GM19240 (cell line): ENCODE data around the gene MEG3.

Source experiments
- DNase-seq: peaks from one replicate; pipeline ENCODE4 v3.0.0; 2011; ENCODE audit warnings: low spot score; ENCODE audit not compliant: insufficient read length

The MEG3 gene

DNA sequence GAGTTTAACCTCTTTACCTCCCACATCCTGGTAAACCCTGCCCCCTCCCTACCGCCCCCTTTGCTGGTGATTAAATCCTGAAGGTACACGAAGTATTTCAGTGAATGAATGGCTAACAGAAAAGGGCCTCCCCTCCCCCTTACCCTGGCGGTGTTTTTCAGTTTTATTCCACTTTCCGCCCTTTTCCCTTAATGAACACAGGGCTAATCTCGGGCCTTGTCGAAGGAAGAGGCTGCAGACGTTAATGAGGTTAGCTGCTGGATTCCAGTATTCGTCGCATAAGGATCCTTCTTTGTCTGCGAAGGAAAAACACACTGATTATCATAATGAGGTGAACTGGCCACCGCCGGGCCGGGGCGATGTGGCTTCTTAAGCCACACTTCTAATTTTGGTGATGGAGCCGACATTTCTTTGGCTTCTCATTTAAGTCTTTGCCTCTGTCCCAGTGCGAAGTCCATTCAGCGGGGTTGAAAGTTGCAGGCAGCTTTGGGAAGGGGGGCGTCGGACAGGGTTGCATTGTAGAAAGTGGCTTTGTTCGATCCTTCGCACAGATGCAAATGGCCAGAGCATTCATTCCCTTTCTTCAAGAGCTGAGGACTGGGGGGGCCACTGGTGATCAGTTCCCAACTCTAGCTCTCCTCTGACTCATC lies 6.5 kb downstream of the MEG3 start:
- DNase-seq: no peak

DNA sequence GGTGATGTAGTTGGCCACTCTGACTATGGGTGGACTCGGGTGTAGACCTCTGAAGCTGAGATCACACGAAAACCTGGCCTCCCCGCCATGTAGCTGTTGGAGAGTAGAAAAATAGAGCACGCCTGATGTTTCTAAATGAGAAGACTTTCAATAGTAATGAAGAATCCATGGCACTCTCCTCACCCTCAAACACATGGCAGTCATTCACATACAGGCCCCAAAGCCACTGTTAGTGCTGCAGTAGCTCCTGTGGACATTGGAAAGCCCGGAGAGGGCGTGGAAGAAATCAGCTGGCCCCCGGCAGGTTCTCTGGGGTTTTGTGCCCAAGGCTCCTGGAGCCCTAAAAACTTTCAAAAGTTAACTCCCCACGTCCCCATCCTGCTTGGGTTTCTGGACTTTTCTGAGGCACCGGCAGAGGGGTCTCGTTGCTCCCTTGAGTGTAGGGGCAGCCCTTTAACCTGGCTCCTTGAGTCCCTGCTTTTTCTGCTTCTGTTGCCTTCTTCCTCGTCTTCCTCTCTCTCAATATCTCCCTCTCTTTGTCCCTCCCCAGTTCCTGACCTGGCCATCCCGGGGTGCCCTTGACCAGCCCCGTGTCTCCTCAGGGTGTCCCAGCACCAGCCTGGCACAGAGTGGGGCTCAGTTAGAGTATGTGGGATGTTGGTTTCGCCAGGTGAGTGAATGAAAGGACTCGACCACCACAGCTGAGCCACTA lies 8.3 kb downstream of the MEG3 start:
- no peak for DNase-seq

DNA sequence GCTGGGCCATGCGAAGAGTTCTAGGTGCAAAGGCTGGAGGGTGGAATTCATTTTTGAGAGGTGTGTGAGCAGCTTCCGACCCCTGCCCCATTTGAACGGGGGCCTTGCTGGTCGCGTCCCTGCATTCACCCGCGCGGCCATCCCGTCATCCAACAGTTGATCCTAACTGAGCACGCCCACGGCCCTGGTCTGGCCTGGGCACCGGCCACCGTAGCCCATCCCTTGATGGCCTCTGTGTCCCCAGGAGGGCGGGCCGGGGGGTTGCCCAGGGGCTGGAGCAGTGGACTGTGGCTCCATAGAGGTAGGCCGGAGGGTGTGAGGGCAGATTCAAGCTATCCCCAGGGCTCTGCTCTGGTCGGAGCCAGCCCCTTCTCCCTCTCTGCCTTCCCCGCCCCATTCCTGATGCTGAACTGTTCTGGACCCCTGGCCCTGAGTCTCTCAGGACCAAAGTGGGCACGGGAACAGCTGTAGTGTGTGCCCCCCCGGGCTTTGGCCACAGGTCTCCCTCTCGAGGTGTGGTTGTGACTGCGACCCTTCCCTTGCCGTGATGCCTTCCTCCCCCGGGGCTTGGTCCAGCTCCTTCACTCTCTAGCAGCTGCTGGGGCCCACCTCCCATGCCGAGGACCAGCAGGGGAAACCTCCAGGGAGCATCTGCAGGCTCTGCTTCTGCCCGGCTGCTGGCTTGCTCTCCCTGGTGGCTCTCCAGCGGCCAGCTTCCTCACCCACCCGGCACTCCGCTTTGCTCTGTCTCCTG lies 9.1 kb downstream of the MEG3 start:
- no peak for DNase-seq

DNA sequence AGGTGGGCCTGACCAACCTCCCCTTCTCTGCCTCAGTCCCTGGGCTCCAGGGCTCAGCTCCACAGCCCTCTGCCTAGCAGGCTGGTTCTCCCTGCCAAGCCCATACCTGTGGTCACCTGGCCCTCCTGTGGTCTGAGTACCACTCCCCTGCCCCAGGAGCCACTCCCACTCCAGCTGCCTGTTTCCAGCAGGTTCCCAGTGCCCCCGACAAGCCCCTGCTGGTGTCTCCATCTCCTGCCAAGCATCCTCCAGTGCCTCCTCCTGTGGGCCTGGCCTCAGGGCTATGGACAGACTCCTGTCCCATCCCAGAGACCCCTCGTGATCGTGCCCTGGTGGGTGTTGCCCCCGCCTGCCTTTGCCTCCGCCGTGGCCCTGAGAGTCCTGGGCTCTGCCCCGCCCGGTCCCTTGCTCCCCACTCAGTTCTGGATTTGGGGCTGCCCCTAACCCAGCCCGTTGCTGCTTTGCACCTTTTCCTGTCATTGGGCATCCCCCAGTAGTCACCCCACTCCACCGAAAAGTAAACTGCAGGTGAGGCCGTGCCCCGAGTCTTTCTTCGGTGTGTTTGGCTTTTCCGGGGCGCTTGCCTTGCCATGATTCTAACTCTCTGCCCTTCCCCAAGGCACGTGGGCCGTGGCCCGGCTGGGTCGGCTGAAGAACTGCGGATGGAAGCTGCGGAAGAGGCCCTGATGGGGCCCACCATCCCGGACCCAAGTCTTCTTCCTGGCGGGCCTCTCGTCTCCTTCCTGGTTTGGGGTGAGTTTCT lies 9.8 kb downstream of the MEG3 start:
- no peak for DNase-seq

DNA sequence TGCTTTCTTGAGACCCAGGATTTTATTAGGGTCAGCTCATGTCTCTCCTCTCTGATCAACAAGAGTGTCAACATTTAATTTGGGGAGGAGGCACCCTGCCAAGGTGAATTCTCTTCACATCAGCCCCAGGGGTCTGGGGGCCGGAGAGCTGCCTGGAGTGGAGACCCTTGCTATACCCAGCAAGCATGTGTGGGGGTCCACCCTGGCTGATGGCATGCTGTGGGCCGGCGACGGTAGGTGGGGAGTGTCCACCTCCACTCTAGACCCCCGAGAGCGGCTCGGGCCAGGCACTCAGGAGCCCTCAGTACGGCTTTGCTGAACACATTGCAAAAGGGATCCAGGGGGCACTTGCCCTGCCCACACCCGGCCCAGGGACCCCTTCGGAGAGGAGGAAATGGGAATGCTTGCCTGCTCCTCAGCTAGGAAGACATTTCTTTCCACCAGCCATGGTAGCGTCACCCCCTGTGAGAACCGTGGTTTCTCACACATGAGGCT lies 10.4 kb downstream of the MEG3 start:
- no peak for DNase-seq

DNA sequence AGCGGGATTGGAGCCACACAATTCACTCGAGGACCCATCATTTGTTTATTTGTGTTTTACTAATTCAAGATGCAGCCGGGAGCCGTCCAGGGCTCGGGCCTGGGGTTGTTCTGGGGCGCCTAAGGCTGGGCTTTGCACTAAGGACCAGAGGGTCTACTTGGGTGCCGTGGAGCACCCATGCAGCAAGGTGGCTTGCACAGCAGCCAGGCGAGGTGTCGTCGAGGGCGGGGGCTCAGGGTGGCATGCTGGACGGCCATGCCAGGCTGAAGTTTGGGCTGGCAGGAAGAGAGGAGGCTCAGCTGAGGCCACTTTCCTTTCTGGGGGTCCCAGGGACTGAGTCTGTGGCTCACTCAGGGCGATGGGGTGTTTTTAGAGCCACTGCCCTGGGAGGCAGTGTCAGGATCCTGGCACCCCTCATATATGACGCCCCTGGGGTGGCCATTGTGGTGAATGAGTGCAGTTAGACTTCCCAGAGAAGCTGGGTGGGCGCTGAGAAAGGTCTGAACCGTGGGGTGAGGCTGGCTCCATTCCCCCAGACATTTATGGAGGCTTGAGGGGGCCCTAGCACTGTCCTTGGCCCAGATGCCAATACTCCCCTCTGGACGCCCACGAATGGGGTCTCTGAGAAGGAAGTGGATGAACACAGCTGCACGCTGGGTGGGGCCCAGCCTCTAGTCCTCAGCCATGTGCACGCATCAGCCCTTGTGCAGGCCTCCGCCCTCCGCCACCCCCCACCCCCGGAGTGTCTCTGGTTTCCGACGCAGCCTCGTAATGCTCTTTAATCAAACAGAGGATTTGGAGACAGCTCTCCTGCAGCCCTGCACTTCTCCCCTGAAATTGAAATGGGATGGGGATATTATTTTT lies 11.3 kb downstream of the MEG3 start:
- no peak for DNase-seq

DNA sequence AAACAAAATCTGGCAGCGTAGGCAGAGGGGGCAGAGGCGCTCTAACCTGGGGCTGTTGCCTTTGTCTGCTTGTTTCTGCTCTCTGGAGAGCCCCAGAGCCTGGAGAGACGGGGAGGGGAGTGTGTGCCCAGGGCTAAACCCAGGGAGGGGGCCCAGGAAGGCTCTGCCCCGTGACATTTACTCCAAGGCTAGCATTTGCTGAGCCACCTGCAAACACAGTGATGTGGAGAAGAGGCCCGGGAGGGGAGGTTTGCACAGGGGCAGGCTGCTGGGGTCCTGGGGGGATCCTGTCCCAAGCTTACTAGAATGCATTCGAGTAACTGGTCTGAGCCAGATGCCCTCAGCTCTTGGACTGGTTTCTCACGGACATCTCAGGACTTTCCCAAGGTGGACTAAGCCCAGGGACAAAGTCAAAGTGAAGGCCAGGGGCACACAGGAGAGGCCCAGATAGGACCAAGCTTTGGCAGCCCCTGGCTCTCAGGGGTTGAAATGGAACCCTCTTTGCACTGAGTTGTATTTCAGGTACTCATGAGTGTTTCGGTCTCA lies 12.0 kb downstream of the MEG3 start:
- no peak for DNase-seq

DNA sequence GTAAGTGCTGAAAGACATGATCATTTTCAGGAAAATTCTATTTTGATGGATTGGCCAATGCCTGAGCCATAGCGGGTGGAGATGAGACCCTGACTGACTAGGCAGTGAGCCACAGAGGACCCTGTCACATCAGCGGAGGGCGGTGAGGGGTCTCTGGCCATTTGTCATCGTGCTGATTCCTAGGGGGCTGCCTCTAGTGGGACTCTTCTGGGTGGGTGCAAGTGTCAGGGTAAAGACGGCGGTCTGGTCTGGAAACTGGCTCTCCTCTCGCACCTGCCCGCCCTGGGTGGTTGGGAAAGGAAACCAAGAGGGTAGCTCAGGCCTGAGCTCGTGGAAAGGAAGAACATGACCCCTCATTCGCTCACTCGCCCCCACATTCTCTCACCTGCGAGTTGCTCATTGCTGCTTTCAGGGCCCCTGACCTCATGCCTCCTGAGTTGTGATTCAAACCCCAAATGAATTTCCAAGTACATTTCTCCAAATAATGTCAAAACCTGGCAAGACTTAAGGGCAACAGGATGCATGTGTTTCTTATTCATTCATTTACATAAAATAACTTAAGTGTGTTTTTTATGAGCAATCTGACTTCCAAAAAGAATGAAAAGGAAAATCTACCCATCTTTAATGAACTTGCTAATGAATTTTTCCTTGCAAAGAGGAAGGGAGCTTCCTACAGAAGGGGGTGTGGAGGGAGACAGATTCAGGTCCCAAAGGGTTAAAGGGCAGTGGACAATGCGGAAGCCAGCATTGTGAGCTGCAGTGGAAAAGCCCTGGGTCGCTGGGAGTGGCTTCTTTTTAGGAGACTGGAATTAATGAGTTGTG lies 12.8 kb downstream of the MEG3 start:
- no peak for DNase-seq

DNA sequence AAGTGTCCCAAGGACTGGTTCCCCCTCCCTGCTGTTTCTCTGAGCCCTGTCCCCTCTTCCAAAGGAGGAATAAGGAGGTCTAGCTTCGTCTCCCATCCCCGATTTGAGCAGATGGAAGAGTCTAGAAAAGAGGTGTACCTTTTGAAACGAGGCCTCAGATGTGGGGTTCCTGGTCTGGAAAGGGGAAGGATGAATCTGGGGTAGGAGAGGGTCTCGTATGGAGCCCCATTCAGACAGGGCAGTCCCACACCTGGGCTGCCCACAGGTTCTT lies 13.3 kb downstream of the MEG3 start:
- DNase-seq: no peak

DNA sequence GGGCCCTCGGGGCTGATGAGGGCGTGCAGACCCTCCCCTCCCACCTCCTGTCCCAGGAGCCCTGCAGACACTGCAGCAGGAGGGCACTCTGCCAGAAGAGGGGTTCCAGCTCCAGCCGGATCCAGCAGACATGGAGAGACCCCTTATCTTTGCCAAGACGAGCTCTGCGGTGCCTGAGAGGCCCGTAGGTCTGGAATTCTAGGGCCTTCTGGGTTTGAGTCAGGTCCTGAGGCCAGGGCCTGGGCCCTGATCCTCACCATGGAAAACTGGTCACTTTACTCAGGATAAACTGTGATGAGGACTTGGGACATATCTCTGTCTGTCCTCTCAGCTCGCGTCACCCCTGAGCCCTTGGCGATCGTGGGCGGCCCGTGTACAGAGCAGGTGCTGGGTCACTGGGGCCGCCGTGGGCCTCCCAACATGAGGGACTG lies 13.8 kb downstream of the MEG3 start:
- DNase-seq: no peak

DNA sequence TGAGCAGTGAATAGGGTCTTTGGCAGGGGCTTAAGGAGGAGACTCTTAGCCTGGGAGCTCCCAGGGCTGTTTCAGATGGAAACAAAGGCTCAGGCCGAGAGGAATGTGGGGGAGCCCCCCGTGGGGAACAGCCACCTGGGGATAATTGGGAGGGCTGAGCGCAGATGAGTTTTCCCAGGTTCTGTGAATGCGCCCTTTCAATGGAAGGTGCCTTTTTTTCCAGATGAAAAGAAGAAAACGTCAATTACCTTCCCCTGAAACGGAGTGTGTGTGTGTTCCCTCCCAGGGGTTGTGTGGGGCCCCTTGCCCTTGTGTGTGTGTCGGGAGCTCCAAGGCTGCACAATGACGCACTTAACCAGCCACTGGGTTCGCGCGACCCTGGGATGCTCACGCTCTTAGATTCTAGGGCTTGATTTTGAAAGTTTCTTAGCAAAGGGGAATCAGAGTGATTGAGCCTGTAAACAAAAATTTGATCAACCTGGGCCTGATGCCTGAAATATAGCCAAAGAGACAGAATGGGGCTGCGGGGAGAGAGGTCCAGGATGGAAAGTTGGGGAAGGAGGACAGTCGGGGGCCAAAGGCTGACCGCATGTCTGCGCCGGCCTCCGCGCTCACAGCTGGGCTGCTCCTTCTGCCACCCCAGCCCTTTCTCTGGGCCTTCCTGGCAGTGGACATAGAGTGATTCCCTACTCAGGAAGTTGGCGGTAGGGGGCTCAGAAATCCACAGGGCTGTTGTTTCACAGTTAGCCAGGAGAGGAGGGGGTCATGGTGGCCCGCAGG lies 14.6 kb downstream of the MEG3 start:
- DNase-seq: no peak

DNA sequence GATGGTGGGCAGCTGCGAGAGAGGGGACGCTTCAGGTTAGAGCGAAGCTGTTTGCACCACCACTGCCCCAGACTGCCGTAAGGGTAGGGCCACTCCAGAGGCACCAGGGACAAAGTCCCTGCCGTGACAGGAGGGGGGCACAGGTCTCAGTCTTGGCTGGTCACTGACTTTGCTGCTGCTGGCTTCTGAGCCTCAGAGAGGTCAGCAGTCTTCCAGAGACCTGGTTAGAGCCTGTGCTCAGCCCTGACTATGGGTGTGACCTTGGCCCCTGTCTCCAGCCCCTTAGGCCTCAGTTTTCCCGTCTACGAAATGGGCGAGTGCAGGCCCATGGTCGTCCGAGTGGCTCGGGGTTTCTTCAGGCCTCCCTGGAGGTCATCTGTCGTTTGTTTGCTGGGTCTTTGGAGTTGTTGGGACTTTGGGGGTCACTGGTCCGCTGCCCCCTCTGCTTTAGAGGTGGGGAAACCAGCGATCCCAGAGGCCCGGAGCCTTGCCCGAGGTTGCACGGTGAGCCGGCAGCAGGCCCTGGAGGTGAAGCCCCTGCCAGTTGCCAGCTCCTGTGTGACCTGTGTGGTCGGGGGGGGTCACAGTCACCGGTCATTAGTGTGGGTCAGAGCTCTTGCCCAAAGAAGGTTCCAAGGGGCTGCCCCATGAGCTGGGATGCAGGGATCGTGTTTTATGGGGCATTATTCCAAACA lies 15.3 kb downstream of the MEG3 start:
- DNase-seq: no peak

DNA sequence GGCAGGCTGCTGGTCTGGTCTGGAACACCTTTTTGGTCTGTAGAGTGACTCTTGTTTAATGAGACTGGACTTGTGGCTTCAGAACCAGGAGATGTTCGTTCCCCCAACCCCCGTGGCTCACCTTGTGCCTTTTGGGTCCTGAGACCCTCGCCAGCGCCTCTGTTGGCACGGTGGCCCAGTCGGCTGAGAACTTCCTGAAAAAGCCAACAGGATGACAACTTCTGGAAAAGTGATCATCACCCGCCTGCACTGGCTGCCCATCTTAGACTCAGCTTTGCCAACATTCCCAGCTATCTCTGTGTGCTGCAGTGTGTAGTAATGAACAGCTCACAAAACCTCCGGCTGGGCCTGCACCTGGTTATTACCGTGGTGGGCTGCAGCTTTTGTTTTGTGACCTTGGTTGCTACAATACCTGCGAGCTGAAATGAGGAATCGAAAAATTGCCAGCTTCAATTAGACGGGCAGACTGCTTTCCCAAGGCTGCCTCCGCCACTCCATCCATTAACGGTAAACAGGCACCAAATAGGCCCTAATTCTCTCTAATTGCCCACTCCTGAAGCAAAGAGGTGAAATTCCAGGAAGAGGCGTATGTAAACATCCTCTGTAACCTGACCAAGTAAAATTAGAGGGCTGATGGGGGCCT lies 16.0 kb downstream of the MEG3 start:
- no peak for DNase-seq

DNA sequence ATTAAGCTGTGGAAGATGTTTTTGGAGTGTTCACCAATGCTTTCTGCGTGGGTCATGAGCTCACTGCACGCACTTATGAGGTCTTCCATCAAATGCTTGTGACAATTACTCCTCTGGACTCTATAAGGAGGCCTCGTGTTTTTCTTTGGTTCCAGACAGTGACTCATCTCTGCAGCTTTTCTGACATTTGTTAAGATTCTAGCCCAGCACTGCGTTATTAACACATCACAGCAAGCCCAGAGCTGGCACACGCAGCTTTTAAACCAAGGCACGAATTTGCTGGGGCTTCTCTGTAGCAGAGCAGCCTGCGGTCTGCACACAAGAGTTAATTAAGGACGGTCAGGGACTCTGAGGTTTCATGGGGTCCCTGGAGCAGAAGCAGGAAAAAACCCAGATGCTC lies 16.9 kb downstream of the MEG3 start:
- DNase-seq: no peak

DNA sequence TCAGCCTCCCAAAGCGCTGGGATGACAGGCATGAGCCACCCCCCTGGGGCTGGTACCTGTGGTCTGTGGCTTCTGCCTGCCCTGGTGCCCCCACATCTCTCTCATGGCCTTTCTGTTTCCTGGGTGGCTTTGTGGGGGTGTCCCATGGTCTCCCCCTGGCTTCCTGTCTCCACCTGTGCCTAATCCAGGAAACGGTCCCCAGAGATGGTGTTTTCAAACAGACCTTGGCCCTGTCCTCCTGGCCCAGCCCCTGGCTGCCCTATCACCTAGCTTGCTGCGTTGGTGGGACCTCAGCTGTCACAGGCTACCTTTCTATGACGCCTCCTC lies 18.1 kb downstream of the MEG3 start:
- DNase-seq: no peak

DNA sequence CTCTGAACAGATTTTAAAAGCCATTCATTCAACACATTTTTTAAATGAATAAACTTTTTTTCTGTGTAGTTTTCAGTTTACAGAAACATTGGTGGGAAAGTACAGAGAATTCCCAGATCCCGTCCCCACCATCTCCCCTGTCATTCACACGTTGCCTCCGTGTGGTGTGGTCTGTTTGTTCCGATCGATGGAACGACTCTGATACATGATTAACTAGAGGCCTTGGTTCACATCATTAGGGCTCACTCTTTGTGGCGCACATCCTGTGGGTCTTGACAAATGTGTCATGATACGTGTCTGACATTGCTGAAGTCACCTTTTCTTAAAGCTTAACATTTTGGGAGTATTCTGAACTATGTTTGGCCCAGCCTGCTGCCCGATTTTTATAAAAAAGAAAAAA lies 18.5 kb downstream of the MEG3 start:
- DNase-seq: no peak

DNA sequence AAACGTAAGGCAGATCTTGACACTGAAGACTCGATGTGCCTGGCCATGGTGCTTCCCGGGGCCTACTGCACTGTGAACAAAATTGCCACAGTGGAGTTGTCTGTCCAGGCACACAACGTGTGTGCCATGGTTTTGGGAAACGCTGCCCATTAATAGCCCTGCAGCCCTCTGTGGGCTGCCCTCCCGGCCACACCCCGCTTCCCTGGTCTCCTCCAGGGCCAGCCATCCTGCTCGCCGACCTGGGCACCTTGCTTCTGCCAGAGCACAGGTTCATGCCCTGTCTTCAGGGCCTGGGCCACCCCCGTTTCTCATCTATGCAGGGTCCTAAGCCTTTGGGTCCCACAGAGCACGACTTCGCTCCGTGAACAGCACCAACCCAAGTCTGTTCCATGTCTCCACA lies 18.9 kb downstream of the MEG3 start:
- DNase-seq: no peak

DNA sequence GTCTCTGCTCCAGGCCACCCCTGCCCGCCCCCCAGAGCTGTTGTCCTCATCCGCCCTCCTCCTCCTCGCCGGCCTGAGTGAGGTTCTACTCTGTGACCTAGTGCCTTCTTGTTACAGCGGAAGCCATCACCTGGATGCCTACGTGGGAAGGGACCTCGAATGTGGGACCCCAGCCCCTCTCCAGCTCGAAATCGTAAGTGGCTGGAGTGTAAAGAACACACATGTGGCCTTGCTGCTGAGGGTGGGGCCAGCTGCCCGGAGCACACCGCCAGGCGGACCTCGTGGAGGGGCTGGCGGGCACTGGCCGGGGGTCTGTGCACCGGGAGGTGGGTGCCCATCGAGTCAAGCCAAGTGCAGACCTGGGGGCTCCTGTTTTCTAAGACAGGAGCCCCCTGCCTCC lies 19.4 kb downstream of the MEG3 start:
- no peak for DNase-seq
